Astrocyte (in vitro differentiated cells and primary cell): Measurements from ENCODE around the gene KCNQ1OT1. TPM values are rescaled to one million over a fixed set of nuclear protein-coding genes. Genes with fewer than 3 reads are reported as not detected.

Experiments
- DNase-seq: peaks from one replicate; pipeline ENCODE4 v3.0.0-alpha.2; 2010; ENCODE audit warnings: low read depth
- FAIRE-seq: peaks from 2 replicates; lab custom pipeline; 2011; peaks lifted over from hg19 to GRCh38; lab: Jason Lieb, UNC
- H2AFZ ChIP-seq: 2 replicates; pipeline ENCODE4 v1.6.0; 2012; ENCODE audit warnings: low read depth, low read length, inconsistent platforms
- H3K27ac ChIP-seq: 2 replicates; pipeline ENCODE4 v1.5.1; 2011; ENCODE audit warnings: low read depth, low read length, inconsistent platforms
- H3K27me3 ChIP-seq: 2 replicates; pipeline ENCODE4 v1.6.0; 2011; ENCODE audit warnings: low read length, inconsistent platforms; ENCODE audit not compliant: insufficient read depth
- H3K36me3 ChIP-seq: 2 replicates; pipeline ENCODE4 v1.5.1; 2011; ENCODE audit warnings: low read length, inconsistent platforms; ENCODE audit not compliant: insufficient read depth
- H3K4me1 ChIP-seq: 2 replicates; pipeline ENCODE4 v1.5.1; 2011; ENCODE audit warnings: low read length, inconsistent platforms; ENCODE audit not compliant: insufficient read depth
- H3K4me2 ChIP-seq: 2 replicates; pipeline ENCODE4 v1.6.0; 2012; ENCODE audit warnings: low read length, inconsistent platforms
- H3K4me3 ChIP-seq: 2 replicates; pipeline ENCODE4 v1.5.1; 2011; ENCODE audit warnings: low read depth, mild to moderate bottlenecking, low read length, inconsistent platforms; ENCODE audit not compliant: insufficient read depth
- H3K79me2 ChIP-seq: 2 replicates; pipeline ENCODE4 v1.6.0; 2012; ENCODE audit warnings: mild to moderate bottlenecking, low read length, inconsistent platforms; ENCODE audit not compliant: insufficient read depth
- H3K9ac ChIP-seq: 2 replicates; pipeline ENCODE4 v1.6.0; 2012; ENCODE audit warnings: mild to moderate bottlenecking, low read length, inconsistent platforms
- H3K9me3 ChIP-seq: 2 replicates; pipeline ENCODE4 v1.5.1; 2012; ENCODE audit warnings: low read depth, mild to moderate bottlenecking, low read length, inconsistent platforms; ENCODE audit not compliant: insufficient read depth
- H4K20me1 ChIP-seq: 2 replicates; pipeline ENCODE4 v1.6.0; 2012; ENCODE audit warnings: low read length, inconsistent platforms; ENCODE audit not compliant: insufficient read depth
- H3K27ac Mint-ChIP-seq: one replicate; pipeline ENCODE4 v1.8.0; 2021; ENCODE audit warnings: mild to moderate bottlenecking, mixed read lengths; ENCODE audit not compliant: unreplicated experiment
- H3K27me3 Mint-ChIP-seq: one replicate; pipeline ENCODE4 v1.8.0; 2021; ENCODE audit warnings: low read depth, mixed read lengths; ENCODE audit not compliant: unreplicated experiment
- H3K36me3 Mint-ChIP-seq: one replicate; pipeline ENCODE4 v1.8.0; 2021; ENCODE audit warnings: low read depth, mixed read lengths; ENCODE audit not compliant: unreplicated experiment
- H3K4me1 Mint-ChIP-seq: one replicate; pipeline ENCODE4 v1.8.0; 2021; ENCODE audit warnings: low read depth, mixed read lengths; ENCODE audit not compliant: unreplicated experiment
- H3K4me3 Mint-ChIP-seq: one replicate; pipeline ENCODE4 v1.8.0; 2021; ENCODE audit warnings: mild to moderate bottlenecking, moderate library complexity, mixed read lengths; ENCODE audit not compliant: unreplicated experiment
- H3K9me3 Mint-ChIP-seq: one replicate; pipeline ENCODE4 v1.8.0; 2021; ENCODE audit warnings: mild to moderate bottlenecking, mixed read lengths; ENCODE audit not compliant: unreplicated experiment
- EZH2 ChIP-seq: IDR thresholded peaks from 2 replicates; pipeline ENCODE4 v1.6.1; 2012; ENCODE audit warnings: mild to moderate bottlenecking, low read length, inconsistent platforms; ENCODE audit not compliant: insufficient read depth
- total RNA-seq: library from RNA; stranded (reverse); gene quantifications from 2 replicates; pipeline ENCODE4 v1.2.1, GENCODE V29; 2021
- TF ChIP-seq, protein P1 (sequence below): IDR thresholded peaks from 2 replicates; pipeline ENCODE4 v1.5.1; 2011; ENCODE audit warnings: low read depth, mild to moderate bottlenecking, inconsistent platforms, low read length, moderate library complexity; ENCODE audit not compliant: insufficient read depth

Gene KCNQ1OT1
- total RNA-seq, 1 donor from 2014 or later: 2.5 TPM

- H3K4me2 ChIP-seq: no peak overlapping the region
- TF ChIP-seq EZH2: no peak
- TF ChIP-seq, protein P1, sequence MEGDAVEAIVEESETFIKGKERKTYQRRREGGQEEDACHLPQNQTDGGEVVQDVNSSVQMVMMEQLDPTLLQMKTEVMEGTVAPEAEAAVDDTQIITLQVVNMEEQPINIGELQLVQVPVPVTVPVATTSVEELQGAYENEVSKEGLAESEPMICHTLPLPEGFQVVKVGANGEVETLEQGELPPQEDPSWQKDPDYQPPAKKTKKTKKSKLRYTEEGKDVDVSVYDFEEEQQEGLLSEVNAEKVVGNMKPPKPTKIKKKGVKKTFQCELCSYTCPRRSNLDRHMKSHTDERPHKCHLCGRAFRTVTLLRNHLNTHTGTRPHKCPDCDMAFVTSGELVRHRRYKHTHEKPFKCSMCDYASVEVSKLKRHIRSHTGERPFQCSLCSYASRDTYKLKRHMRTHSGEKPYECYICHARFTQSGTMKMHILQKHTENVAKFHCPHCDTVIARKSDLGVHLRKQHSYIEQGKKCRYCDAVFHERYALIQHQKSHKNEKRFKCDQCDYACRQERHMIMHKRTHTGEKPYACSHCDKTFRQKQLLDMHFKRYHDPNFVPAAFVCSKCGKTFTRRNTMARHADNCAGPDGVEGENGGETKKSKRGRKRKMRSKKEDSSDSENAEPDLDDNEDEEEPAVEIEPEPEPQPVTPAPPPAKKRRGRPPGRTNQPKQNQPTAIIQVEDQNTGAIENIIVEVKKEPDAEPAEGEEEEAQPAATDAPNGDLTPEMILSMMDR: no peak
- H3K27me3 ChIP-seq: peaks cover 2% of the 10 kb centered on the region
- H3K27ac Mint-ChIP-seq: no peak overlapping the region
- peaks cover 45% of the 10 kb centered on the region for H3K27me3 Mint-ChIP-seq
- H2AFZ ChIP-seq: no peak overlapping the region
- no peaks in the 10 kb centered on the region for H3K36me3 Mint-ChIP-seq
- no peaks in the 10 kb centered on the region for H3K79me2 ChIP-seq
- H3K4me3 Mint-ChIP-seq: no peak overlapping the region
- no peaks in the 10 kb centered on the region for H3K4me1 ChIP-seq
- H3K36me3 ChIP-seq: no peaks in the 10 kb centered on the region
- FAIRE-seq (no peak), DNase-seq (no peak)
- H3K4me1 Mint-ChIP-seq: no peaks in the 10 kb centered on the region
- no peak overlapping the region for H3K4me3 ChIP-seq
- no peaks in the 10 kb centered on the region for H3K9me3 ChIP-seq
- no peaks in the 10 kb centered on the region for H4K20me1 ChIP-seq
- H3K27ac ChIP-seq: no peak overlapping the region
- H3K9ac ChIP-seq: no peak overlapping the region
- no peaks in the 10 kb centered on the region for H3K9me3 Mint-ChIP-seq
These were observed 133.4 kb downstream of the KCNQ1OT1 start for GRCh38 chr11:2566223-2567025.

- no peak overlapping the region for H3K4me3 Mint-ChIP-seq
- no peak overlapping the region for H3K27ac ChIP-seq
- no peaks in the 10 kb centered on the region for H4K20me1 ChIP-seq
- TF ChIP-seq, protein P1: no peak
- no peak for TF ChIP-seq EZH2
- no peaks in the 10 kb centered on the region for H3K4me1 Mint-ChIP-seq
- peaks cover 49% of the 10 kb centered on the region for H3K27me3 Mint-ChIP-seq
- no peak overlapping the region for H3K27ac Mint-ChIP-seq
- no peak overlapping the region for H2AFZ ChIP-seq
- no peaks in the 10 kb centered on the region for H3K36me3 Mint-ChIP-seq
- no peak overlapping the region for H3K9ac ChIP-seq
- no peak for FAIRE-seq
- no peak overlapping the region for H3K4me2 ChIP-seq
- H3K79me2 ChIP-seq: no peaks in the 10 kb centered on the region
- no peaks in the 10 kb centered on the region for H3K9me3 ChIP-seq
- no peak for DNase-seq
- H3K27me3 ChIP-seq: peaks cover 2% of the 10 kb centered on the region
- H3K4me3 ChIP-seq: no peak overlapping the region
- H3K36me3 ChIP-seq: no peaks in the 10 kb centered on the region
- H3K9me3 Mint-ChIP-seq: no peaks in the 10 kb centered on the region
- no peaks in the 10 kb centered on the region for H3K4me1 ChIP-seq
These were observed 134.2 kb downstream of the KCNQ1OT1 start for GRCh38 chr11:2565447-2566222.
